Muscle layer of colon (tissue), 2 donors: ENCODE measurements around the gene PHPT1.
"Not testable (repeated sequence)": the region's sequence is repeated elsewhere in the genome, so short reads cannot be mapped to it uniquely, and the experiment has no call there.

Experiments used
- H3K27ac ChIP-seq: one replicate; pipeline ENCODE4 v1.7.0; 2013; ENCODE audit warnings: low read depth, mild to moderate bottlenecking, low read length, moderate library complexity
- H3K27me3 ChIP-seq, 2 donors: one replicate each; pipeline ENCODE4 v1.7.0; 2013; ENCODE audit warnings: low read length in 2 of 2, mild to moderate bottlenecking in 2 of 2; ENCODE audit not compliant: insufficient read depth in 2 of 2, control insufficient read depth in 1 of 2
- H3K36me3 ChIP-seq: one replicate; pipeline ENCODE4 v1.7.0; 2013; ENCODE audit warnings: mild to moderate bottlenecking, low read length; ENCODE audit not compliant: insufficient read depth
- H3K4me1 ChIP-seq: one replicate; pipeline ENCODE4 v1.7.0; 2013; ENCODE audit warnings: mild to moderate bottlenecking, low read length; ENCODE audit not compliant: insufficient read depth
- H3K4me3 ChIP-seq, 2 donors: one replicate each; pipeline ENCODE4 v1.7.0; 2013; ENCODE audit warnings: low read length in 2 of 2, low read depth in 1 of 2, mild to moderate bottlenecking in 1 of 2, moderate library complexity in 1 of 2
- H3K9ac ChIP-seq: one replicate; pipeline ENCODE4 v1.7.0; 2013; ENCODE audit warnings: low read length
- H3K9me3 ChIP-seq: one replicate; pipeline ENCODE4 v1.7.0; 2013; ENCODE audit warnings: mild to moderate bottlenecking, low read length
- donor health status: abdominal sarcoma.
- donor health status: Adenocarcinoma of cecum.

The PHPT1 gene

GRCh38 chr9:136849038-136849959 lies at the start of gene PHPT1:
PHPT1 (plus strand) TSS chr9:136849409; CDS start chr9:136849431, 22 bp downstream.
- Histone ChIP-seq H3K27ac (peak within 1 kb of the TSS; percentile 98), H3K4me3 (peak within 1 kb of the TSS; percentile 89 to 91), H3K27me3 (peaks cover 0 to 29% of the 10 kb centered on the region in 2 donors), H3K4me1 (peaks cover 20% of the 10 kb centered on the region), H3K36me3 (peaks cover 5% of the 10 kb centered on the region), H3K9ac (peak within 1 kb of the TSS; percentile 65), H3K9me3 (no peaks in the 10 kb centered on the region)

GRCh38 chr9:136799854-136800657 lies 49.2 kb upstream of the PHPT1 start:
- Histone ChIP-seq H3K9me3 (no peaks in the 10 kb centered on the region), H3K4me3 (no peak overlapping the region), H3K4me1 (peaks cover 10% of the 10 kb centered on the region), H3K27me3 (peaks cover 35 to 61% of the 10 kb centered on the region in 2 donors), H3K9ac (no peak overlapping the region), H3K27ac (no peak overlapping the region), H3K36me3 (no peaks in the 10 kb centered on the region)

GRCh38 chr9:136802321-136802720 lies 46.9 kb upstream of the PHPT1 start:
- H3K27me3 ChIP-seq: peaks cover 35 to 49% of the 10 kb centered on the region in 2 donors
- H3K36me3 ChIP-seq: no peaks in the 10 kb centered on the region
- no peaks in the 10 kb centered on the region for H3K9me3 ChIP-seq
- no peak overlapping the region for H3K4me3 ChIP-seq
- H3K4me1 ChIP-seq: peaks cover 22% of the 10 kb centered on the region
- H3K27ac ChIP-seq: no peak overlapping the region
- no peak overlapping the region for H3K9ac ChIP-seq

GRCh38 chr9:136803009-136803550 lies 46.1 kb upstream of the PHPT1 start:
- not testable (repeated sequence) for H3K9ac ChIP-seq, H3K27ac ChIP-seq, H3K4me3 ChIP-seq, H3K36me3 ChIP-seq, H3K9me3 ChIP-seq
- H3K4me1 ChIP-seq: peaks cover 23% of the 10 kb centered on the region
- peaks cover 35 to 42% of the 10 kb centered on the region in 2 donors for H3K27me3 ChIP-seq

- no peak overlapping the region for H3K27ac ChIP-seq
- H3K4me1 ChIP-seq: peaks cover 26% of the 10 kb centered on the region
- H3K9me3 ChIP-seq: no peaks in the 10 kb centered on the region
Measured at GRCh38 chr9:136803551-136804508, 45.4 kb upstream of the PHPT1 start.

GRCh38 chr9:136804509-136805206 lies 44.6 kb upstream of the PHPT1 start:
- no peak overlapping the region for H3K4me3 ChIP-seq
- no peak overlapping the region for H3K9ac ChIP-seq
- peaks cover 3% of the 10 kb centered on the region for H3K36me3 ChIP-seq
- H3K27me3 ChIP-seq: peaks cover 21 to 28% of the 10 kb centered on the region in 2 donors
- no peak overlapping the region for H3K27ac ChIP-seq
- no peaks in the 10 kb centered on the region for H3K9me3 ChIP-seq
- peaks cover 32% of the 10 kb centered on the region for H3K4me1 ChIP-seq

More at GRCh38 chr9:136803551-136804508, 45.4 kb upstream of the PHPT1 start:
- Histone ChIP-seq H3K9ac (no peak overlapping the region), H3K4me3 (no peak overlapping the region), H3K27me3 (peaks cover 29 to 37% of the 10 kb centered on the region in 2 donors), H3K36me3 (no peaks in the 10 kb centered on the region)

GRCh38 chr9:136805207-136805740 lies 43.9 kb upstream of the PHPT1 start:
- peaks cover 4% of the 10 kb centered on the region for H3K36me3 ChIP-seq
- H3K4me3 ChIP-seq: no peak overlapping the region
- H3K9ac ChIP-seq: no peak overlapping the region
- H3K27ac ChIP-seq: no peak overlapping the region
- peaks cover 34% of the 10 kb centered on the region for H3K4me1 ChIP-seq
- peaks cover 18 to 25% of the 10 kb centered on the region in 2 donors for H3K27me3 ChIP-seq
- H3K9me3 ChIP-seq: no peaks in the 10 kb centered on the region

GRCh38 chr9:136806067-136806466 lies 43.1 kb upstream of the PHPT1 start:
- peaks cover 36% of the 10 kb centered on the region for H3K4me1 ChIP-seq
- no peak overlapping the region for H3K4me3 ChIP-seq
- H3K27me3 ChIP-seq: peaks cover 12 to 17% of the 10 kb centered on the region in 2 donors

GRCh38 chr9:136806631-136807201 lies 42.5 kb upstream of the PHPT1 start:
- peaks cover 36% of the 10 kb centered on the region for H3K4me1 ChIP-seq
- peaks cover 8 to 10% of the 10 kb centered on the region in 2 donors for H3K27me3 ChIP-seq
- H3K27ac ChIP-seq: peak overlapping the region; percentile 82
- peaks cover 4% of the 10 kb centered on the region for H3K36me3 ChIP-seq
- H3K4me3 ChIP-seq: peak overlapping the region; percentile 64 to 66
- H3K9me3 ChIP-seq: no peaks in the 10 kb centered on the region
- H3K9ac ChIP-seq: peak overlapping the region; percentile 72

More at GRCh38 chr9:136806067-136806466, 43.1 kb upstream of the PHPT1 start:
- Histone ChIP-seq H3K9ac (no peak overlapping the region), H3K9me3 (no peaks in the 10 kb centered on the region), H3K36me3 (peaks cover 4% of the 10 kb centered on the region), H3K27ac (no peak overlapping the region)
